OCI-LY1 (cell line): ENCODE measurements around the gene ARAP1.

Source experiments
- H2AFZ ChIP-seq: fragments of 200-600 bp; sonication (generic), shearing (Covaris generic); 2 replicates; pipeline ENCODE4 v1.6.0; 2014; ENCODE audit warnings: antibody characterized with exemption, mild to moderate bottlenecking, low read length
- H3F3A ChIP-seq: fragments of 200-600 bp; sonication (generic), shearing (Covaris generic); 2 replicates; pipeline ENCODE4 v1.6.0; 2014; ENCODE audit warnings: mild to moderate bottlenecking, antibody characterized with exemption, low read length, moderate library complexity; ENCODE audit not compliant: insufficient read depth
- H3K27ac ChIP-seq: fragments of 200-600 bp; sonication (generic); 2 replicates; pipeline ENCODE4 v1.5.1; 2014; ENCODE audit warnings: low read length, mixed run types, mild to moderate bottlenecking, low read depth; ENCODE audit not compliant: poor library complexity, severe bottlenecking
- H3K27me3 ChIP-seq: fragments of 200-600 bp; sonication (generic); 2 replicates; pipeline ENCODE4 v1.6.0; 2014; ENCODE audit warnings: antibody characterized with exemption, mild to moderate bottlenecking, low read length, moderate library complexity; ENCODE audit not compliant: insufficient read depth
- H3K36me3 ChIP-seq: fragments of 200-600 bp; sonication (generic); 2 replicates; pipeline ENCODE4 v1.6.1; 2014; ENCODE audit warnings: mild to moderate bottlenecking, antibody characterized with exemption, low read length, moderate library complexity, mixed read lengths; ENCODE audit not compliant: insufficient read depth
- H3K4me1 ChIP-seq: fragments of 200-600 bp; sonication (generic); 2 replicates; pipeline ENCODE4 v1.5.1; 2014; ENCODE audit warnings: mild to moderate bottlenecking, low read length, moderate library complexity; ENCODE audit not compliant: insufficient read depth, severe bottlenecking
- H3K4me2 ChIP-seq: fragments of 200-600 bp; sonication (generic), shearing (Covaris generic); 2 replicates; pipeline ENCODE4 v1.6.1; 2014; ENCODE audit warnings: low read length
- H3K4me3 ChIP-seq: fragments of 200-600 bp; sonication (generic); 2 replicates; pipeline ENCODE4 v1.5.1; 2014; ENCODE audit warnings: low read length, low read depth, mild to moderate bottlenecking, mixed read lengths; ENCODE audit not compliant: poor library complexity, severe bottlenecking
- H3K79me2 ChIP-seq: fragments of 200-600 bp; shearing (Covaris generic); 2 replicates; pipeline ENCODE4 v1.6.1; 2016; ENCODE audit warnings: mixed run types, low read length, mixed read lengths; ENCODE audit not compliant: insufficient read depth
- H3K9ac ChIP-seq: fragments of 200-600 bp; sonication (generic), shearing (Covaris generic); 2 replicates; pipeline ENCODE4 v1.6.1; 2014; ENCODE audit warnings: mild to moderate bottlenecking, low read length, mixed read lengths
- H3K9me2 ChIP-seq: fragments of 200-600 bp; sonication (generic), shearing (Covaris generic); 2 replicates; pipeline ENCODE4 v1.6.1; 2014; ENCODE audit warnings: low read depth, mild to moderate bottlenecking, low read length, mixed read lengths
- H3K9me3 ChIP-seq: fragments of 200-600 bp; shearing (Covaris generic); 2 replicates; pipeline ENCODE4 v1.6.1; 2014; ENCODE audit warnings: low read length, mixed read lengths
- H4K20me1 ChIP-seq: fragments of 200-600 bp; sonication (generic), shearing (Covaris generic); 2 replicates; pipeline ENCODE4 v1.6.0; 2016; ENCODE audit warnings: mild to moderate bottlenecking, low read length; ENCODE audit not compliant: insufficient read depth
- EZH2 ChIP-seq: fragments of 200-600 bp; sonication (generic), shearing (Covaris generic); IDR thresholded peaks from 2 replicates; pipeline ENCODE4 v1.8.0; 2017; ENCODE audit warnings: borderline replicate concordance, mixed run types, mild to moderate bottlenecking, antibody characterized with exemption, low read length, moderate library complexity, mixed read lengths
- TF ChIP-seq, protein P1 (sequence below): fragments of 200-600 bp; sonication (generic), shearing (Covaris generic); IDR thresholded peaks from 2 replicates; pipeline ENCODE4 v1.5.1; 2017; ENCODE audit warnings: mild to moderate bottlenecking, antibody characterized with exemption, low read length, moderate library complexity, mixed read lengths

ARAP1 gene

DNA sequence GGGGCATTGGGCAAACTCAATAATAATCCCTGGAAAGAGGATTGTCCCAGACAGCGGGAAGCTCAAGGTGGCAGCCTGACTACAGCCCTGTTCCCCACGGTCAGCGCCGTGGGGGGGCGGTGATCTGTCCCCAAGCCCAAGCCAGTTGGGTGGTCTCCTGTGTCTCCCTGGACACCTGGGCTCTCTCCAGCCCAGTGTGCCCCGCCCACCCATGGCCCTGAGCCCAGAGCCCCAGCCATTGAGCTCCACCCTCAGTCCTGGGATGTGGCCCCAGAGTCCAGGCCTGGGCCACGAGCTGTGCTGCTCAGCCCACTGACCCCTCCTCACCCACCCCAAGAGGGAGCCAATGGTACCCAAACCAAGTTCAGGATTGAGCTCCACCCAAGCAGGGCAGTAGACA, 50.1 kb downstream of the ARAP1 start:
- TF ChIP-seq EZH2: no peak
- TF ChIP-seq, protein P1, sequence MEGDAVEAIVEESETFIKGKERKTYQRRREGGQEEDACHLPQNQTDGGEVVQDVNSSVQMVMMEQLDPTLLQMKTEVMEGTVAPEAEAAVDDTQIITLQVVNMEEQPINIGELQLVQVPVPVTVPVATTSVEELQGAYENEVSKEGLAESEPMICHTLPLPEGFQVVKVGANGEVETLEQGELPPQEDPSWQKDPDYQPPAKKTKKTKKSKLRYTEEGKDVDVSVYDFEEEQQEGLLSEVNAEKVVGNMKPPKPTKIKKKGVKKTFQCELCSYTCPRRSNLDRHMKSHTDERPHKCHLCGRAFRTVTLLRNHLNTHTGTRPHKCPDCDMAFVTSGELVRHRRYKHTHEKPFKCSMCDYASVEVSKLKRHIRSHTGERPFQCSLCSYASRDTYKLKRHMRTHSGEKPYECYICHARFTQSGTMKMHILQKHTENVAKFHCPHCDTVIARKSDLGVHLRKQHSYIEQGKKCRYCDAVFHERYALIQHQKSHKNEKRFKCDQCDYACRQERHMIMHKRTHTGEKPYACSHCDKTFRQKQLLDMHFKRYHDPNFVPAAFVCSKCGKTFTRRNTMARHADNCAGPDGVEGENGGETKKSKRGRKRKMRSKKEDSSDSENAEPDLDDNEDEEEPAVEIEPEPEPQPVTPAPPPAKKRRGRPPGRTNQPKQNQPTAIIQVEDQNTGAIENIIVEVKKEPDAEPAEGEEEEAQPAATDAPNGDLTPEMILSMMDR: no peak
- H3K36me3 ChIP-seq: peaks cover 80% of the 10 kb centered on the region
- H2AFZ ChIP-seq: no peak overlapping the region
- H4K20me1 ChIP-seq: no peaks in the 10 kb centered on the region
- no peaks in the 10 kb centered on the region for H3K27me3 ChIP-seq
- no peaks in the 10 kb centered on the region for H3K9me3 ChIP-seq
- no peaks in the 10 kb centered on the region for H3F3A ChIP-seq
- no peaks in the 10 kb centered on the region for H3K79me2 ChIP-seq
- H3K27ac ChIP-seq: no peak overlapping the region
- H3K4me3 ChIP-seq: no peak overlapping the region
- no peaks in the 10 kb centered on the region for H3K9me2 ChIP-seq
- H3K4me2 ChIP-seq: no peak overlapping the region
- no peak overlapping the region for H3K9ac ChIP-seq
- H3K4me1 ChIP-seq: no peaks in the 10 kb centered on the region

DNA sequence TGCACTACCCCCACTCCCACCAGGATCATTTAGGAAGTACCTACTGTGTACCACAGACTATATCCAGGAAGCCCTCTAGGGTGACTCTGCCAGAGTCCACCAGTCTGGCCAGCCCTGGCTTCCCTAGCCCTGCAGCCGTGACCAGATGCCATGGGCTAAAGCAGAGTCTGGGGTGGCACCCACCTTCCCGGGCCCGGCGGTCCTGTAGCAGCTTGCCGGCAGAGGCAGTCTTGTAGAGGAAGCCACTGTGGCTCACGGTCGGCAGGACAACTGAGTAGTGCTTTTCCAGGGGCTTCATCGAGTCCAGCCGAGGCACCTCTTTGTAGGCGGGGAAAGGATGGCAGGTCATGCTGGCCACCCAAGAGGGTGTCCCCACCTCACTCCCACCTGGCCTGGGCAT, 50.7 kb downstream of the ARAP1 start:
- Histone ChIP-seq H2AFZ (no peak overlapping the region), H3K9me3 (no peaks in the 10 kb centered on the region), H3K4me3 (no peak overlapping the region), H3K9ac (no peak overlapping the region), H3K27me3 (no peaks in the 10 kb centered on the region), H3K79me2 (no peaks in the 10 kb centered on the region), H3K9me2 (no peaks in the 10 kb centered on the region), H3F3A (no peaks in the 10 kb centered on the region), H3K27ac (no peak overlapping the region), H3K36me3 (peaks cover 78% of the 10 kb centered on the region), H3K4me1 (no peaks in the 10 kb centered on the region), H4K20me1 (no peaks in the 10 kb centered on the region), H3K4me2 (no peak overlapping the region)
- TF ChIP-seq EZH2: no peak
- TF ChIP-seq, protein P1: no peak

DNA sequence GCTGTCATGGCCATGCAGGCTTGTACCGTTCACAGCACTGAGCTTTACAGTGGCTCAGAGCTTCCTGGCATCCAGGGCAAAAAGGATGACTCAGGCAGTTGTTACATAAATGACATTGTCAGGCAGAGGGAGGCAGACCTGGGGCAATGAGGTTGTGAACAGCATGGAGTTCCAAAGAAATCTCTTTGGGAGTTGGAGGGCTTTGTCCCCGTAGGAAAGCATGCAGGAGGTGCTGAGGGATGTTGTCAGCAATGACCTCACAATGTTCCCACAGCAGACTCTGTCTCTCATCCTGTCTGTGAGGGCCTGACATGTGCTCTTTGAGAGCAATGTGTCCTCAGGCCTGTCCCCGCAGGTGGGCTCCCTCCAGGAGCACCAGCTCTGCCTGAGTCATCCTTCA, 52.1 kb downstream of the ARAP1 start:
- H3K9me3 ChIP-seq: no peaks in the 10 kb centered on the region
- H3K27ac ChIP-seq: no peak overlapping the region
- no peaks in the 10 kb centered on the region for H3K4me1 ChIP-seq
- H3K9ac ChIP-seq: no peak overlapping the region
- H3K79me2 ChIP-seq: no peaks in the 10 kb centered on the region
- no peaks in the 10 kb centered on the region for H3K9me2 ChIP-seq
- no peak overlapping the region for H2AFZ ChIP-seq
- H3F3A ChIP-seq: no peaks in the 10 kb centered on the region
- H3K27me3 ChIP-seq: no peaks in the 10 kb centered on the region
- H3K4me3 ChIP-seq: no peak overlapping the region
- no peaks in the 10 kb centered on the region for H4K20me1 ChIP-seq
- TF ChIP-seq EZH2: no peak
- TF ChIP-seq, protein P1: no peak
- H3K36me3 ChIP-seq: peaks cover 82% of the 10 kb centered on the region
- H3K4me2 ChIP-seq: no peak overlapping the region
